ENCODE measurements around the gene SARNP.

SARNP gene

DNA sequence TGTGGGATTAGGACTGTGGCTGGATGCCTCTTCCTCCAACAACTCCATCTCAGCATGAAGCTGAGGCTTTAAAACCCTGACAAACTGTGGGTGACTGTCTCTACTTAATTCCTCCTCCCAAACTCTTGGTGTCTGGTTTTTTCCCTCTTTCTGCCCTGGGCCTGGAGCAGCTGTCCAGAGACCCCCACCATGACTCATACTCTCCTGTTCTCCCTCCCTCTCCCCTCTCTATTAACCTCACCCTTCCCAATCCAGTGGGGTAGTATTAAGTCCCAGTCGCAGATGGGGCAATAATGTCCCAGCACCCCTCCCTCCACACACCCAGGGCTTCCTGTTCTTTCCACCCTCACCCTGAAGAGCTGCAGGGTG lies 13.9 kb upstream of the SARNP start:
- Histone ChIP-seq H3K4me1 (ENCODE audit: low read length) (peaks cover 25% of the 10 kb centered on the region), H3K4me2 (ENCODE audit: low read length) (no peak overlapping the region), H2AFZ (ENCODE audit: low read depth, low read length) (no peak overlapping the region), H3K27ac (ENCODE audit: low read length) (no peak overlapping the region), H3K27me3 (ENCODE audit: low read depth, low read length) (no peaks in the 10 kb centered on the region), H3K4me3 (ENCODE audit: low read length) (no peak overlapping the region), H3K79me2 (ENCODE audit: low read length) (peaks cover 38% of the 10 kb centered on the region), H3K36me3 (replicated peaks; ENCODE audit: low read depth, low read length) (peaks cover 14% of the 10 kb centered on the region), H4K20me1 (ENCODE audit: insufficient read depth, low read length) (no peaks in the 10 kb centered on the region), H3K9me3 (ENCODE audit: insufficient read depth, low read length) (no peaks in the 10 kb centered on the region), H3K9ac (ENCODE audit: low read length) (no peak overlapping the region)
- TF ChIP-seq EZH2phosphoT487 (IDR thresholded peaks at IDR 0.05; ENCODE audit: low read depth) (no peak), CTCF (IDR thresholded peaks at IDR 0.05; ENCODE audit: low read depth, low read length) (no peak)

DNA sequence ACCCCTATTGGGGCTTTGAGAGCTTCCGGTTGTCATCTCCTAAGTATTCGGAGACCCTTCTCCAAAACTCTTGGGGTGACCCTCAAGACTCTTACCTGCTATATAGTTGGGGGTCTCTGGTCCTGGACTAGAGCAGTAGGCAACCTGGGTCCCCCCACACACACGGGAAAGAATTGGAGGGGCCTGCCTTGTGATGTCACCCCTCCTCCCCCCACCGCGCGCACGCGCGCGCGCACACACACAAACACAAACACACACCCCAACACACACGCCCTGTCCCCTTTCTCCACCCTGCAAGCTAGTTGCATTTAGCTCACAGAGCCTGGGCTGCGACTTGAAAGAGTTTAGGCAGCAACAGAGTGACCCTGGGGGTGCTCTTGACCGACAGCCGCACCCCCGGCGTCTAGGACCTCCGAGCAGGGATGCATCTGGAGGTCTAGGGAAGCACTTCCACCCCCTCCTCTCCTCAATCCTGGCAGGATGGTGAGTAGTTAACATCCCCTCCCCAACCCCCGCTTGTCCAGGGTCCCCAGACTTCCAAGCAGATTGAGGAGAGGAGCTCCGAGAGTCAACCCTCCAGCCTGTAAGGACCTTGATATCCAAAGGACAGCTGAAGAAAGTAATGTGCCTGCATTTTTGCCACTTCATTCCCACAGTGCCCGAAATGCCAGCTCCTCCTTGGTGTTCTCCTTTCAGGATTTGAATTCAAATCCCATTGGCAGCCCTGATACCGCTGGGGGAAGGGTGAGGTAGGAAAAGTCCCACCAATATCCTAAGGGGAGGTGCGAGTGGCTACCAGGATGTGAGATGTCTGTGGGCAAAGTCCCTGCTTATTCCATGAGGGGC lies 13.3 kb upstream of the SARNP start:
- Histone ChIP-seq H3K4me2 (ENCODE audit: low read length) (peak overlapping the region; percentile 83), H3K27me3 (ENCODE audit: low read depth, low read length) (no peaks in the 10 kb centered on the region), H3K9me3 (ENCODE audit: insufficient read depth, low read length) (no peaks in the 10 kb centered on the region), H3K4me3 (ENCODE audit: low read length) (peak overlapping the region; percentile 87), H3K27ac (ENCODE audit: low read length) (no peak overlapping the region), H3K4me1 (ENCODE audit: low read length) (peaks cover 25% of the 10 kb centered on the region), H4K20me1 (ENCODE audit: insufficient read depth, low read length) (no peaks in the 10 kb centered on the region), H3K79me2 (ENCODE audit: low read length) (peaks cover 44% of the 10 kb centered on the region), H3K36me3 (replicated peaks; ENCODE audit: low read depth, low read length) (peaks cover 16% of the 10 kb centered on the region), H3K9ac (ENCODE audit: low read length) (peak overlapping the region; percentile 81), H2AFZ (ENCODE audit: low read depth, low read length) (peak overlapping the region; percentile 12; the same call in 1 of the 2 replicates)
- TF ChIP-seq CTCF (IDR thresholded peaks at IDR 0.05; ENCODE audit: low read depth, low read length) (no peak), EZH2phosphoT487 (IDR thresholded peaks at IDR 0.05; ENCODE audit: low read depth) (no peak)

- Histone ChIP-seq H3K4me3 (ENCODE audit: low read length) (peak overlapping the region; percentile 87), H3K9ac (ENCODE audit: low read length) (peak overlapping the region; percentile 81), H4K20me1 (ENCODE audit: insufficient read depth, low read length) (no peaks in the 10 kb centered on the region), H2AFZ (ENCODE audit: low read depth, low read length) (peak overlapping the region; percentile 50; the same call in 1 of the 2 replicates), H3K4me2 (ENCODE audit: low read length) (peak overlapping the region; percentile 83), H3K27me3 (ENCODE audit: low read depth, low read length) (no peaks in the 10 kb centered on the region), H3K9me3 (ENCODE audit: insufficient read depth, low read length) (no peaks in the 10 kb centered on the region), H3K36me3 (replicated peaks; ENCODE audit: low read depth, low read length) (peaks cover 18% of the 10 kb centered on the region), H3K4me1 (ENCODE audit: low read length) (peaks cover 25% of the 10 kb centered on the region), H3K79me2 (ENCODE audit: low read length) (peaks cover 50% of the 10 kb centered on the region), H3K27ac (ENCODE audit: low read length) (peak overlapping the region; percentile 41)
- TF ChIP-seq EZH2phosphoT487 (IDR thresholded peaks at IDR 0.05; ENCODE audit: low read depth): no peak
- TF ChIP-seq CTCF (IDR thresholded peaks at IDR 0.05; ENCODE audit: low read depth, low read length): no peak
These were observed 12.6 kb upstream of the SARNP start for GRCh38 chr12:55829967-55830600.

- no peak overlapping the region for H3K27ac ChIP-seq (ENCODE audit: low read length)
- no peaks in the 10 kb centered on the region for H3K9me3 ChIP-seq (ENCODE audit: insufficient read depth, low read length)
- no peak overlapping the region for H2AFZ ChIP-seq (ENCODE audit: low read depth, low read length)
- H3K36me3 ChIP-seq (replicated peaks; ENCODE audit: low read depth, low read length): peaks cover 21% of the 10 kb centered on the region
- peaks cover 55% of the 10 kb centered on the region for H3K79me2 ChIP-seq (ENCODE audit: low read length)
- TF ChIP-seq CTCF (IDR thresholded peaks at IDR 0.05; ENCODE audit: low read depth, low read length) (no peak), EZH2phosphoT487 (IDR thresholded peaks at IDR 0.05; ENCODE audit: low read depth) (no peak)
- H3K4me2 ChIP-seq (ENCODE audit: low read length): peak overlapping the region; percentile 87
- H3K4me1 ChIP-seq (ENCODE audit: low read length): peaks cover 25% of the 10 kb centered on the region
- H4K20me1 ChIP-seq (ENCODE audit: insufficient read depth, low read length): no peaks in the 10 kb centered on the region; the same call in 1 of the 2 replicates
- no peaks in the 10 kb centered on the region for H3K27me3 ChIP-seq (ENCODE audit: low read depth, low read length)
- peak overlapping the region; percentile 87 for H3K4me3 ChIP-seq (ENCODE audit: low read length)
- H3K9ac ChIP-seq (ENCODE audit: low read length): peak overlapping the region; percentile 49; the same call in 1 of the 2 replicates
These were observed 10.8 kb upstream of the SARNP start for GRCh38 chr12:55828357-55828756.
